ENCODE results near the gene ZNF433.

DNA sequence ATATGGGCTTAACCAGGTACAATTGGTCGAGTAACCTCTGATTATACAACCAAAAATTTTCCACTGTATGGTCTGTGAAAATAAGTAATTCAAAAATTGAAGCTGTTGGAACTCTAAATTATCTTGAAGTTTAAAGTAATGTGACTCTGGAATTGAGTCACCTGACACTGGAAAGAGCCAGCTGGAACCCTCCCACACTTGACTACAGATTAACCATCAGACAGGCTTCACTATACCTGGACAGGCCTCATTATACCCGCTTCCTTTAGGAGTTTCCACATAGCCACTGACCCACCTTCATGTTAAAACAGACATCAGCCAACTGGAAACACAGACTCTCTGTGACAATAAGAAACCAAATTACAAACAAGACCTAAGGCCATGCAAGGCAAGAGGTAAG lies 1.3 kb downstream of the ZNF433 start:
- TF ChIP-seq POLR2AphosphoS5 (IDR thresholded peaks at IDR 0.05; ENCODE audit: low read depth, low read length) (no peak), POLR2A (IDR thresholded peaks at IDR 0.05; ENCODE audit: low read depth, low read length) (no peak)

Measured in GM12892 (cell line).